Measurements from ENCODE around the gene SLC39A13. TPM values are rescaled to one million over a fixed set of nuclear protein-coding genes. Genes with fewer than 3 reads are reported as not detected.
A peak's percentile ranks its signal among the peaks of the same experiment; 100 is the strongest.

SLC39A13 gene
- total and polyA plus RNA-seq, 12 donors: 8.2 to 92.9 (median 58.6) TPM

DNA sequence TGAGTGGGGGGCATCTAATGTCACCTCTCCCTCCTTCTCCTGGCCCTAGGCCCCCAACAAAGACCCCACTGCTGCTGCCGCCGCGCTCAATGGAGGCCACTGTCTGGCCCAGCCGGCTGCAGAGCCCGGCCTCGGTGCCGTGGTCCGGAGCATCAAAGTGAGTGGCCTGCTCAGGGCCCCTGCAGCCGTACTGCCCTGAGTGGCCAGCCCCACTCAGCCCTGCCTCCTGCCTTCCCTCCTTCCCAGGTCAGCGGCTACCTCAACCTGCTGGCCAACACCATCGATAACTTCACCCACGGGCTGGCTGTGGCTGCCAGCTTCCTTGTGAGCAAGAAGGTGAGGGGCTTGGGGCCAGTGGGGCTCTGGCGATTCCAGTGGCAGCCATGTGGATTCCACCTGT lies 5.0 kb downstream of the SLC39A13 start:
- H3K36me3 ChIP-seq (replicated peaks in 1 of 2): peaks cover 0 to 50% of the 10 kb centered on the region in 2 donors
- no peaks in the 10 kb centered on the region for H3K9me3 ChIP-seq (replicated peaks in 1 of 3)
- no peaks in the 10 kb centered on the region for H3K27me3 ChIP-seq
- TF ChIP-seq, protein P1, sequence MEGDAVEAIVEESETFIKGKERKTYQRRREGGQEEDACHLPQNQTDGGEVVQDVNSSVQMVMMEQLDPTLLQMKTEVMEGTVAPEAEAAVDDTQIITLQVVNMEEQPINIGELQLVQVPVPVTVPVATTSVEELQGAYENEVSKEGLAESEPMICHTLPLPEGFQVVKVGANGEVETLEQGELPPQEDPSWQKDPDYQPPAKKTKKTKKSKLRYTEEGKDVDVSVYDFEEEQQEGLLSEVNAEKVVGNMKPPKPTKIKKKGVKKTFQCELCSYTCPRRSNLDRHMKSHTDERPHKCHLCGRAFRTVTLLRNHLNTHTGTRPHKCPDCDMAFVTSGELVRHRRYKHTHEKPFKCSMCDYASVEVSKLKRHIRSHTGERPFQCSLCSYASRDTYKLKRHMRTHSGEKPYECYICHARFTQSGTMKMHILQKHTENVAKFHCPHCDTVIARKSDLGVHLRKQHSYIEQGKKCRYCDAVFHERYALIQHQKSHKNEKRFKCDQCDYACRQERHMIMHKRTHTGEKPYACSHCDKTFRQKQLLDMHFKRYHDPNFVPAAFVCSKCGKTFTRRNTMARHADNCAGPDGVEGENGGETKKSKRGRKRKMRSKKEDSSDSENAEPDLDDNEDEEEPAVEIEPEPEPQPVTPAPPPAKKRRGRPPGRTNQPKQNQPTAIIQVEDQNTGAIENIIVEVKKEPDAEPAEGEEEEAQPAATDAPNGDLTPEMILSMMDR (IDR thresholded peaks at IDR 0.05): no peak
- no peak for DNase-seq
- H3K4me1 ChIP-seq (replicated peaks in 1 of 2): peaks cover 9 to 29% of the 10 kb centered on the region in 2 donors
- WGBS, 4 donors: 84 to 95% (median 91%) methylated on average over 7 to 13 of the region's 13 CpGs
- intact Hi-C loops (cut with DNase I): loop anchor here (5.0 kb wide), 2 partner anchors 36 to 41 kb away; partner anchors contain the start of gene SPI1 (in 1 of the 2)
- peak overlapping the region in 1 of 5 donors; percentile 45 for H3K27ac ChIP-seq
- no peak overlapping the region for H3K4me3 ChIP-seq

DNA sequence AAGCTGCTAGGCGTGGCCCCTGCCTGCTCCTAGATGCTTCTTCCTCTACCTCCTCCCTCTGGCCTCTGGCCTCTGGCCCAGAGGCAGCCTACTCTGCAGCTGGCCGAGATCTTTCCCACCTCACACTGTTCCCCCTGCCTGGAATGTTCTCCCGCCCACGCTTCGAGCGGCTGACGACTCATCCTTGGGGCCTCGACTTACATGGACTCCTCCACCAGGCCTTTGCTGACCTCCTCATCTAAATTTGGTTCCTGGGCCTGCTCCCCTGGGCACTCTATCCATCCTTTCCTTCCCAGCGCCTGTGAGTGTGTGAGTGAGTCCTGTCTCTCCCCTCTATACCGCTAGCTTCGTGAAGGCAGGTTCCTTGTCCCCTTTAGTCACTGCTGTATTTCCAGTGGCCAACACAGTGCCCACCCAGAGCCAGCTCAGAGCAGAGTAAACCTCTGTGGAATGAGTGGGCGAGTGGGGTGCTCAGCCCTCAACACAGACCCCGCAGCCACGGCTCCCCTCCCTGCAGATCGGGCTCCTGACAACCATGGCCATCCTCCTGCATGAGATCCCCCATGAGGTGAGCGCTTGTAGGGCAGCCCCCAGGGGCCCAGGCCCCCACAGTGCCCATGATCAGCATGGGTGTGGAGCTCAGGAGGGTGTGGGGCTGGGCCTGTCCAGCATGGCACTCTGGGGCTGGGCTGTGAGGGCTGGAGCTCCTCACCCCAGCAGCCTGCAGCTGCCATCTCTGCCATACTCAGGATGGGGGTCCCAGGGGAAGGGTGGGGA lies 5.7 kb downstream of the SLC39A13 start:
- Histone ChIP-seq H3K27me3 (no peaks in the 10 kb centered on the region), H3K36me3 (replicated peaks in 1 of 2) (peaks cover 0 to 57% of the 10 kb centered on the region in 2 donors), H3K9me3 (replicated peaks in 1 of 3) (no peaks in the 10 kb centered on the region), H3K4me1 (replicated peaks in 1 of 2) (peaks cover 5 to 27% of the 10 kb centered on the region in 2 donors), H3K4me3 (no peak overlapping the region), H3K27ac (peak overlapping the region in 1 of 5 donors; percentile 49)
- no peak for TF ChIP-seq POLR2A (IDR thresholded peaks at IDR 0.05)
- TF ChIP-seq, protein P1 (IDR thresholded peaks at IDR 0.05): no peak
- 68 to 79% (median 74%) methylated on average over 8 to 16 of the region's 16 CpGs for WGBS, 4 donors
- no peak for DNase-seq
- intact Hi-C loops (cut with DNase I): loop anchor here (5.0 kb wide), 2 partner anchors 37 to 42 kb away; partner anchors contain the start of gene SPI1 (in 1 of the 2)

DNA sequence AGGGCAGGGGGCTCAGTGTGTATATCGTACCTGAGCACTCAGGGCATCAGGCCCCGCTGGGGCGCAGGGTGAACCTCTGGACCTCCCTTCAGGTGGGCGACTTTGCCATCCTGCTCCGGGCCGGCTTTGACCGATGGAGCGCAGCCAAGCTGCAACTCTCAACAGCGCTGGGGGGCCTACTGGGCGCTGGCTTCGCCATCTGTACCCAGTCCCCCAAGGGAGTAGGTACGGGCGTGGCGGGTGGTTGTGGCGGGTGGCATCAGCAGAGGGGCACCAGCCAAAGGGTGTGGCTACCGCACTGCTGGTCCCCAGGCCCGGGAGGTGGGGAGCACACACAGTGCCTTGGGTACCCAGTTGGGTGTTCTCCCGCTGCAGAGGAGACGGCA lies 6.3 kb downstream of the SLC39A13 start:
- Histone ChIP-seq H3K4me3 (no peak overlapping the region), H3K27ac (peak overlapping the region in 1 of 5 donors; percentile 49), H3K4me1 (replicated peaks in 1 of 2) (peaks cover 0 to 22% of the 10 kb centered on the region in 2 donors), H3K9me3 (replicated peaks in 1 of 3) (no peaks in the 10 kb centered on the region), H3K36me3 (replicated peaks in 1 of 2) (peaks cover 0 to 61% of the 10 kb centered on the region in 2 donors), H3K27me3 (no peaks in the 10 kb centered on the region)
- 88 to 100% (median 94%) methylated on average over 4 to 19 of the region's 19 CpGs; no CpG with 5 or more reads in 1 of the 4 donors for WGBS, 4 donors
- TF ChIP-seq, protein P1 (IDR thresholded peaks at IDR 0.05): no peak
- no peak for TF ChIP-seq POLR2A (IDR thresholded peaks at IDR 0.05)
- no peak for DNase-seq
- intact Hi-C loops (cut with DNase I): loop anchor here (5.0 kb wide), 2 partner anchors 37 to 42 kb away; partner anchors contain the start of gene SPI1 (in 1 of the 2)

DNA sequence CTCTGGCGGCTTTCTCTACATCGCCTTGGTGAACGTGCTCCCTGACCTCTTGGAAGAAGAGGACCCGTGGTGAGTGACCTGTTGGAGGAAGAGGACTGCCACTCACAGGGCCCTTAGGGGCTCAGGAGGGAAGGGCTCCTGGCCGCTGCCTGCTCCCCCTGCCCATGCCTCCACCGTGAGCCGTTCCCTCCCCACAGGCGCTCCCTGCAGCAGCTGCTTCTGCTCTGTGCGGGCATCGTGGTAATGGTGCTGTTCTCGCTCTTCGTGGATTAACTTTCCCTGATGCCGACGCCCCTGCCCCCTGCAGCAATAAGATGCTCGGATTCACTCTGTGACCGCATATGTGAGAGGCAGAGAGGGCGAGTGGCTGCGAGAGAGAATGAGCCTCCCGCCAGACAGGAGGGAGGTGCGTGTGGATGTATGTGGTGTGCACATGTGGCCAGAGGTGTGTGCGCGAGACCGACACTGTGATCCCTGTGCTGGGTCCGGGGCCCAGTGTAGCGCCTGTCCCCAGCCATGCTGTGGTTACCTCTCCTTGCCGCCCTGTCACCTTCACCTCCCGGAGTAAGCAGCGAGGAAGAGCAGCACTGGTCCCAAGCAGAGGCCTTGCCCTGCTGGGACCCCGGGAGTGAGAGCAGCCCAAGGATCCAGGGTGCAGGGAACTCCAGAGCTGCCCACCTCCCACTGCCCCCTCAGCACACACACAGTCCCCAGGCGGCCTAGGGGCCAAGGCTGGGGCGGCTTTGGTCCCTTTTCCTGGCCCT lies 6.9 kb downstream of the SLC39A13 start:
- 86 to 92% (median 90%) methylated on average over 21 to 31 of the region's 31 CpGs for WGBS, 4 donors
- no peak for TF ChIP-seq POLR2A (IDR thresholded peaks at IDR 0.05)
- TF ChIP-seq, protein P1 (IDR thresholded peaks at IDR 0.05): no peak
- Histone ChIP-seq H3K9me3 (replicated peaks in 1 of 3) (no peaks in the 10 kb centered on the region), H3K4me3 (no peak overlapping the region), H3K27me3 (no peaks in the 10 kb centered on the region), H3K27ac (peak overlapping the region in 4 of 5 donors; percentile 55 to 92 (median 68)), H3K4me1 (replicated peaks in 1 of 2) (peaks cover 0 to 16% of the 10 kb centered on the region in 2 donors), H3K36me3 (replicated peaks in 1 of 2) (peaks cover 0 to 67% of the 10 kb centered on the region in 2 donors)
- intact Hi-C loops (cut with DNase I): no loop called here
- no peak for DNase-seq
